HepG2 (cell line): ENCODE results near the gene LSMEM2. TPM values are rescaled to one million over a fixed set of nuclear protein-coding genes. Genes with fewer than 3 reads are reported as not detected.

Experiments
- ATAC-seq: fragments of 200-7000 bp; cut with Tn5 transposase; 3 replicates; pipeline ENCODE4 v1.9.1; 2020; ENCODE audit warnings: mild to moderate bottlenecking, moderate library complexity
- BruUV-seq: library from RNA; stranded (reverse); fragments of 400-500 nt; replicated peaks from 2 replicates; lab custom pipeline; 2021; lab: Mats Ljungman, UMichigan
- CTCF ChIA-PET: fragments of 300-600 bp; formaldehyde crosslinking; extraction: SDS; loops from one replicate; lab custom pipeline; 2021; ENCODE audit warnings: low total read pairs, inconsistent platforms, low intra/inter-chr PET ratio; lab: Yijun Ruan, JAX
- POLR2A ChIA-PET: fragments of 350-600 bp; sonication (Branson Sonifier 250); formaldehyde crosslinking; loops from one replicate; lab custom pipeline; 2020; ENCODE audit warnings: antibody characterized with exemption, inconsistent platforms; lab: Yijun Ruan, JAX
- DNase-seq: peaks from one replicate; pipeline ENCODE4 v3.0.0-alpha.2; 2015; ENCODE audit warnings: low spot score
- FAIRE-seq: peaks from 3 replicates; lab custom pipeline; 2011; peaks lifted over from hg19 to GRCh38; lab: Jason Lieb, UNC
- H2AFZ ChIP-seq: one replicate; pipeline ENCODE4 v1.6.1; 2011; ENCODE audit warnings: low read length, inconsistent platforms
- H3K27ac ChIP-seq: fragments of 300-600 bp; 3 replicates; pipeline ENCODE4 v1.8.0; 2011; ENCODE audit warnings: mixed run types, mild to moderate bottlenecking, mixed read lengths, low read length, inconsistent platforms; ENCODE audit not compliant: insufficient read depth; ENCODE audit errors: extremely low read length
- H3K27me3 ChIP-seq, 2 experiments: fragments of 200-600 bp in 1 of 2; 2 replicates in 1 of 2; 3 replicates in 1 of 2; pipeline versions ENCODE4 v1.6.0 to v1.8.0; 2011; ENCODE audit warnings: low read length in 2 of 2, mild to moderate bottlenecking in 2 of 2, moderate library complexity in 2 of 2, inconsistent platforms in 1 of 2; ENCODE audit not compliant: insufficient read depth in 2 of 2, control insufficient read depth in 1 of 2
- H3K36me3 ChIP-seq, 2 experiments: fragments of 200-600 bp in 1 of 2; replicated peaks in 1 of 2; 2 replicates in 1 of 2; 3 replicates in 1 of 2; pipeline versions ENCODE4 v1.5.1 to v1.8.0; 2011; ENCODE audit warnings: low read length in 2 of 2, inconsistent platforms in 1 of 2; ENCODE audit not compliant: insufficient read depth in 2 of 2, control insufficient read depth in 1 of 2
- H3K4me1 ChIP-seq: 2 replicates; pipeline ENCODE4 v1.5.1; 2012; ENCODE audit warnings: low read length, inconsistent platforms; ENCODE audit not compliant: insufficient read depth
- H3K4me2 ChIP-seq: 2 replicates; pipeline ENCODE4 v1.6.0; 2011; ENCODE audit warnings: low read depth, low read length, inconsistent platforms
- H3K4me3 ChIP-seq, 3 experiments: fragments of 200-600 bp in 1 of 3; sonication (generic), shearing (Covaris generic) in 1 of 3; replicated peaks in 1 of 3; 2 replicates each; pipeline ENCODE4 v1.5.1; 2011 to 2016; ENCODE audit warnings: low read length in 3 of 3, inconsistent platforms in 2 of 3, low read depth in 2 of 3, mild to moderate bottlenecking in 2 of 3, control low read depth in 1 of 3, mixed read lengths in 1 of 3; ENCODE audit not compliant: insufficient read depth in 1 of 3
- H3K79me2 ChIP-seq: one replicate; pipeline ENCODE4 v1.6.1; 2011; ENCODE audit warnings: low read length, inconsistent platforms; ENCODE audit not compliant: insufficient read depth
- H3K9ac ChIP-seq: 2 replicates; pipeline ENCODE4 v1.6.0; 2011; ENCODE audit warnings: mild to moderate bottlenecking, low read depth, low read length, inconsistent platforms; ENCODE audit not compliant: insufficient read depth
- H3K9me3 ChIP-seq: 2 replicates; pipeline ENCODE4 v1.5.1; 2012; ENCODE audit warnings: mild to moderate bottlenecking, low read length
- H4K20me1 ChIP-seq: 2 replicates; pipeline ENCODE4 v1.6.0; 2011; ENCODE audit warnings: inconsistent platforms, mild to moderate bottlenecking, low read length, moderate library complexity; ENCODE audit not compliant: insufficient read depth
- ATAD3A ChIP-seq: sonication (generic); formaldehyde crosslinking; IDR thresholded peaks from 2 replicates; pipeline ENCODE4 v1.4.0; 2020; ENCODE audit warnings: missing genetic modification reagents
- MED1 ChIP-seq: sonication (generic); formaldehyde crosslinking; IDR thresholded peaks from 2 replicates; pipeline ENCODE4 v1.4.0; 2020; ENCODE audit warnings: missing genetic modification reagents
- NFIC ChIP-seq: IDR thresholded peaks from 2 replicates; pipeline ENCODE4 v1.6.1; 2012; ENCODE audit warnings: mild to moderate bottlenecking, low read length, inconsistent platforms
- POGK ChIP-seq: sonication (generic); formaldehyde crosslinking; conservative IDR thresholded peaks from 2 replicates; pipeline ENCODE4 v1.8.0; 2022; ENCODE audit warnings: mild to moderate bottlenecking, moderate library complexity, missing genetic modification reagents
- ZBTB10 ChIP-seq: sonication (generic); formaldehyde crosslinking; IDR thresholded peaks from 2 replicates; pipeline ENCODE4 v1.4.0; 2020; ENCODE audit warnings: missing genetic modification reagents, borderline replicate concordance
- ZNF75D ChIP-seq: sonication (generic); formaldehyde crosslinking; IDR thresholded peaks from 2 replicates; pipeline ENCODE4 v1.8.1; 2023; ENCODE audit warnings: missing genetic modification reagents, mild to moderate bottlenecking, borderline replicate concordance
- WGBS: methylation state at CpG from one replicate; pipeline ENCODE4 v1.1.6; 2017; ENCODE audit warnings: low lambda C conversion rate; 5-methylcytosine and 5-hydroxymethylcytosine counted together
- in situ Hi-C: cut with HindIII; loops from 2 replicates; pipeline ENCODE4 v1.10.0; 2017; ENCODE audit warnings: low pct_unique_long_range_greater_than_20kb; ENCODE audit not compliant: extremely low pct_ligation_motif_present
- intact Hi-C: fragments of 100-400 bp; cut with micrococcal nuclease; formaldehyde crosslinking; loops from one replicate; pipeline ENCODE4 v1.10.0; 2022; ENCODE audit not compliant: unreplicated experiment
- polyA plus RNA-seq, 8 experiments: library from polyadenylated mRNA; depleted of rRNA in 3 of 8; stranded (reverse) in 7 of 8; unstranded in 1 of 8; fragments of >200 nt; fragmentation: Illumina TruSeq in 4 of 8; extraction: Trizol in 4 of 8; gene quantifications; 2 replicates each; pipeline versions ENCODE4 v1.2.1 to v1.2.3, GENCODE V29; 2011 to 2016; ENCODE audit warnings: low read depth in 4 of 8, missing spikeins in 1 of 8, mixed read lengths in 1 of 8; ENCODE audit not compliant: insufficient read depth in 1 of 8
- total RNA-seq, 5 experiments: library from RNA; depleted of rRNA; stranded (reverse); fragments of >200 nt; fragmentation: Illumina TruSeq; extraction: Trizol; gene quantifications; 2 replicates each; pipeline ENCODE4 v1.2.3, GENCODE V29; 2016; ENCODE audit warnings: low read depth in 1 of 5
- TF ChIP-seq, protein P1 (sequence below): sonication (generic); formaldehyde crosslinking; IDR thresholded peaks from 2 replicates; pipeline ENCODE4 v1.4.0; 2020; ENCODE audit warnings: low read depth, mild to moderate bottlenecking, missing genetic modification reagents

LSMEM2 gene
- total and polyA plus RNA-seq, 2 of the 13 experiments (the other 11 are each of a cell fraction or from before 2014, with no cell fraction given), result 0.07 to 0.41 TPM

DNA sequence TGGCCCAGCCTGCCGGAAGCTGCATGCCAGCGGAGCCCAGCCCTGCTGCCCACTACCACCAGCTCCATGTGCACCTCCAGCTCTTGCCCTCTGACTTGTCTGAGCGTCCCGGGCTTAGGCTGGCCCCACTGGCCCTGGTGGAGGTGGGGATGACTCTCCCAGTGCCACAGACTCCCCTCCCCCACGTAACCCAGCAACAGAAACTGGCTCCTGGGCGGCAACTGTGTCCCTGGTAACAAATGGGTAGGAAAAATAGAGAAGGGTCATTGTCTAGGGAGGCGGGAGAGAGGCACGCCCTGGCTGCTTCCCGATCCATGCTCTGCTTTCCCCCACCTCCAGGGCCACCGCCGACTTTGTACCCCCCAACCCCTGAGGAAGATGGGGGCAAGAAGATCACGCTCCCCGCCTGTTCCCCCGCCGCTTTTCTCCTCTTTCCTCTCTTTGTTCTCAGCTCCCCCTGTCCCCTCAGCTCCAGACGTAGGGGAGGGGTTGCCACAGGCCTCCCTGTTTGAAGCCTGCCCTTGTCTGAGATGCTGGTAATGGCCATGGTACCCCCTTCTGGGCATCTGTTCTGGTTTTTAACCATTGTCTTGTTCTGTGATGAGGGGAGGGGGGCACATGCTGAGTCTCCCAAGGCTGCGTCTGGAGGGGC is 20.7 kb upstream of the LSMEM2 start:
- ChIA-PET CTCF (interaction anchor here (1.1 to 3.1 kb wide), 3 partner anchors 15 to 66 kb away, joined by 4 to 81 read pairs (median 26); no protein-coding TSS in a partner anchor), POLR2A (interaction anchor here (0.6 to 8.0 kb wide), 5 partner anchors 13 to 66 kb away, joined by 3 to 155 read pairs (median 8); partner anchors contain the start of genes GNAI2 and SEMA3B)
- no peak for DNase-seq
- Histone ChIP-seq H3K4me2 (no peak overlapping the region), H3K27ac (no peak overlapping the region), H2AFZ (no peak overlapping the region), H3K9me3 (no peaks in the 10 kb centered on the region), H4K20me1 (no peaks in the 10 kb centered on the region), H3K9ac (no peak overlapping the region), H3K4me3 (no peak overlapping the region), H3K4me1 (peaks cover 45% of the 10 kb centered on the region), H3K27me3 (no peaks in the 10 kb centered on the region), H3K36me3 (peaks cover 16 to 28% of the 10 kb centered on the region in 2 experiments), H3K79me2 (peaks cover 12% of the 10 kb centered on the region)
- no peak for ATAC-seq
- 98% methylated on average over 13 of the region's 17 CpGs for WGBS
- TF ChIP-seq ATAD3A (CRISPR knock-in tag) (no peak), POGK (CRISPR knock-in tag) (no peak), ZNF75D (CRISPR knock-in tag) (no peak), MED1 (no peak), ZBTB10 (CRISPR knock-in tag) (no peak), NFIC (no peak)
- TF ChIP-seq, protein P1, sequence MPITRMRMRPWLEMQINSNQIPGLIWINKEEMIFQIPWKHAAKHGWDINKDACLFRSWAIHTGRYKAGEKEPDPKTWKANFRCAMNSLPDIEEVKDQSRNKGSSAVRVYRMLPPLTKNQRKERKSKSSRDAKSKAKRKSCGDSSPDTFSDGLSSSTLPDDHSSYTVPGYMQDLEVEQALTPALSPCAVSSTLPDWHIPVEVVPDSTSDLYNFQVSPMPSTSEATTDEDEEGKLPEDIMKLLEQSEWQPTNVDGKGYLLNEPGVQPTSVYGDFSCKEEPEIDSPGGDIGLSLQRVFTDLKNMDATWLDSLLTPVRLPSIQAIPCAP (CRISPR knock-in tag), result no peak
- in situ Hi-C loops, result no loop called here
- no peak for FAIRE-seq
- intact Hi-C loops, result no loop called here
- no TSS peak for BruUV-seq
